ENCODE measurements around the gene ZC3H12D.

ZC3H12D gene

DNA sequence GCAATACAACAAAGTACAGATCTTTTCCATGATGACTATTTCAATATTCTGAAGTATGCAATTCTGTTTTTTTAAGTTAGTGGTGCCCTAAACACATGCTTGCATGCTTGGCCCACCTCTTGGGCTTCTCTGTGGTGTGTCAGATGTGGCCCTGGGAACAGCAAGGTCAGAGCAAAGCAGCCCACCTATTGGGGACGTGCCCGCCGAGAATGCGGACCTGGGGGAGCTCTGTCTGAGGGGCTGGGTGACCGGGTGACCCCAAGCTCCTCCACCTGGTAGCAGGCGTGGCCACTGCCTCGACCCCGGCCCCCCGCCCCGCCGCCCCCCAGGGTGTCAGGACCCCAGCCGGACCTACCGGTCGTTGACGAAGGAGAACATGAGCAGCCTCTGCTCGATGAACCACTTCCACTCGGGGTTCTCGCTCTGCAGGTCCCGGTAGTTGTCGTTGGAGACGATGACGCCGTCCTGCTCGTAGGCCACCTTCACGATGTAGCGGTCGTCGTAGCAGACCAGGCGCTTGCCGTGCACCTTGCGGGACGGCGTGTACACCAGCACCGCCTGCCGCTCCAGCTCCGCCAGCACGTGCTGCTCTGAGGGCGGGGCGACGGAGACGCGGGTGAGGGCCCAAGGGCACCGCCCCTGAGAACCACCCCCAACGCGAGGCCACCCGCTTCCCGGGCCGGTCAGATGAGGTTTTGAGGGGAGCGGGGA lies 28.3 kb downstream of the ZC3H12D start:
- no peak overlapping the region for H3K4me3 ChIP-seq (ENCODE audit: low read length)
- TF ChIP-seq, protein P1, sequence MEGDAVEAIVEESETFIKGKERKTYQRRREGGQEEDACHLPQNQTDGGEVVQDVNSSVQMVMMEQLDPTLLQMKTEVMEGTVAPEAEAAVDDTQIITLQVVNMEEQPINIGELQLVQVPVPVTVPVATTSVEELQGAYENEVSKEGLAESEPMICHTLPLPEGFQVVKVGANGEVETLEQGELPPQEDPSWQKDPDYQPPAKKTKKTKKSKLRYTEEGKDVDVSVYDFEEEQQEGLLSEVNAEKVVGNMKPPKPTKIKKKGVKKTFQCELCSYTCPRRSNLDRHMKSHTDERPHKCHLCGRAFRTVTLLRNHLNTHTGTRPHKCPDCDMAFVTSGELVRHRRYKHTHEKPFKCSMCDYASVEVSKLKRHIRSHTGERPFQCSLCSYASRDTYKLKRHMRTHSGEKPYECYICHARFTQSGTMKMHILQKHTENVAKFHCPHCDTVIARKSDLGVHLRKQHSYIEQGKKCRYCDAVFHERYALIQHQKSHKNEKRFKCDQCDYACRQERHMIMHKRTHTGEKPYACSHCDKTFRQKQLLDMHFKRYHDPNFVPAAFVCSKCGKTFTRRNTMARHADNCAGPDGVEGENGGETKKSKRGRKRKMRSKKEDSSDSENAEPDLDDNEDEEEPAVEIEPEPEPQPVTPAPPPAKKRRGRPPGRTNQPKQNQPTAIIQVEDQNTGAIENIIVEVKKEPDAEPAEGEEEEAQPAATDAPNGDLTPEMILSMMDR (conservative IDR thresholded peaks at IDR 0.05; ENCODE audit: low read depth, low read length) = no peak
- DNase-seq (ENCODE audit: low read depth) = no peak

DNA sequence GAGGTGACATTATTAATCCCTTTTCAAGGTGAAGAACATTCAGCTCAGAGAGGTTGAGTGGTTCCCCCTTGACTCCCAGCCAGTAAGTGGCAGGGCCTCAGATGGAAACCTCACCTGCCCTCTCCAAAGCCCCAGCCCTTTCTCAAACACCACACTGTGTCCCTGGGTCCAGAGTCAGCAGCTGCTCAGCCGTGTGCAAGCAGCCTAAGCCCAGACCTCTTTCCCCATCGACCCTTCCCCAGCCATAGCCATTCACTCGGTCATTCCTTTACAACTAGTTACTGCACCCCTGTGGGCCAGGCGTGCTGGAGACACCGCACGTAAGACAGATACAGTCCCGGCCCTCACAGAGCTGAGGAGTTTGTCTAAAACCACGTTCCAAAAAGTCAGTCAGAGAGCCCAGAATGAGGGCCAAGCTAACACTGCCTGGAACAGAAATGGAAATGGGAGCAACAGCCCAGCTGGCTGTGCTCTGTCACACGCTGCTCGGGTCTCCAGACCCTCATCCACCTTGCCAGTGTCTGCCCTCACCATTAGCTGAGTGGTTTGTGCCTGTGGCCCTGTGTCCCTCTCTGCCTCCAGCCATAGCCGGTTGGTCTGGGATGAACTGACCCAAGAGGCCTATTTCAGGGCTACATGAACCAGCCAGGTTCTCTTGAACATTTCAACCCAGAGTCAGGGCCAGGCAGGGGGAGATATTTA lies 29.6 kb downstream of the ZC3H12D start:
- no peak overlapping the region for H3K4me3 ChIP-seq (ENCODE audit: low read length)
- no peak for DNase-seq (ENCODE audit: low read depth)
- TF ChIP-seq, protein P1 (conservative IDR thresholded peaks at IDR 0.05; ENCODE audit: low read depth, low read length) = no peak

DNA sequence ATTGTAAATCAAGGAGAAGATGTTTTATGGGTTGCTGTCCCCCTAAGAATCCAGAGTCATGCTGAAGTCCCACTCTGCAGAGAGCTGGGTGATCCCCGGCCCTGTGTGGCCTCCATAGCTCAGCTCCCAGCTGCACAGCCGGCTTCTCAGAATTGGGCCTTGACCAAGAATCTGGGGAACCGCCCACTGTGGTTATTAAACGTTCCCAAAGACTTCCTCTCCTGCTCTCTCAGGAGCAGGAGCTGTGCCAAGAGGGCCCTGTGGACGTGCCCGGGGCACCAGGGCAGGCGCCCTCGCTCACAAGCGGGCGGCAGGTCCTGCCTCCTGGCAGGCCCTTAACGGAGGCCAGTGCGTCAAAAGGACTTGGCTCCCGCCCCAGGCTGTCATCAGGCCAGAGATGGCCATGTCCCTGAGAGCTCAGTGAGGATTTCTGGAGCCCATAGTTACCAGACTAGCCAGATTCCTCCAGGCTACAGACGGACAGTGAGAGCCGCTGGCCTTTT lies 30.4 kb downstream of the ZC3H12D start:
- peak; percentile 62 for DNase-seq (ENCODE audit: low read depth)
- TF ChIP-seq, protein P1 (conservative IDR thresholded peaks at IDR 0.05; ENCODE audit: low read depth, low read length) = no peak
- no peak overlapping the region for H3K4me3 ChIP-seq (ENCODE audit: low read length)

DNA sequence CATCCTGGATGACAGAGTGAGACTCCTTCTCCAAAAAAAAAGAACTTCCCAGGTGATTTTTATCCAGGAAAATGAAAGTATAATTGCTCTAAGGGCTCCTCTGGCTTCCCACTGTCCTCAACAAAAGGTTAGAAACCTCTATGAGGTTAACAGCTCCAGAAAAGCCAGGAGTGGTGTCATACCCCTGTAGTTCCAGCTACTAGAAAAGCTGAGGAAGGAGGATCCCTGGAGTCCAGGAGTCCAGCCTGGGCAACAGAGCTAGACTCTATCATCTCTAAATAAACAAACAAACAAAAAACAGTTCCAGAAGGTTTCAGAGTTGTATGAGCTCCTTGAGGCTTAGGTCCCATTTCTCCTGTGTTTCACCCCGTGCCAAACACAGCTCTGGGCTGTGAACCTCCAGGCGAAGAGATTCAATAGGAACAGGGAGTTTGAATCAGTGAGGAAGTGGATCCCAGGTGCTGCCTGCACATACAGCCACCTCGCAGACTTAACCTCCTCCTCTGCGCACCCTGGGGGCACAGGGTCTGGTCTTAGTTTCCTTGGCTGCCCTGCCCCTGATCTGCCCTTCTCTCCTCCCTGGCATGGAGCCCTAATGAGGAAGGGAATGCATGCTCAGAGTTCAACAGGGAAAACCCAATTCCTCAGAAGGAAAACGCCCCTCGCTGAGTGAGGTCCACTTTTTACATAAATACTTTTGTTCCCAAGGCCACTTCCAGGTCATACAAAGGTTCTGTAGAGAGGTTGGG lies 31.0 kb downstream of the ZC3H12D start:
- DNase-seq (ENCODE audit: low read depth) = no peak
- H3K4me3 ChIP-seq (ENCODE audit: low read length) = no peak overlapping the region
- TF ChIP-seq, protein P1 (conservative IDR thresholded peaks at IDR 0.05; ENCODE audit: low read depth, low read length) = no peak

DNA sequence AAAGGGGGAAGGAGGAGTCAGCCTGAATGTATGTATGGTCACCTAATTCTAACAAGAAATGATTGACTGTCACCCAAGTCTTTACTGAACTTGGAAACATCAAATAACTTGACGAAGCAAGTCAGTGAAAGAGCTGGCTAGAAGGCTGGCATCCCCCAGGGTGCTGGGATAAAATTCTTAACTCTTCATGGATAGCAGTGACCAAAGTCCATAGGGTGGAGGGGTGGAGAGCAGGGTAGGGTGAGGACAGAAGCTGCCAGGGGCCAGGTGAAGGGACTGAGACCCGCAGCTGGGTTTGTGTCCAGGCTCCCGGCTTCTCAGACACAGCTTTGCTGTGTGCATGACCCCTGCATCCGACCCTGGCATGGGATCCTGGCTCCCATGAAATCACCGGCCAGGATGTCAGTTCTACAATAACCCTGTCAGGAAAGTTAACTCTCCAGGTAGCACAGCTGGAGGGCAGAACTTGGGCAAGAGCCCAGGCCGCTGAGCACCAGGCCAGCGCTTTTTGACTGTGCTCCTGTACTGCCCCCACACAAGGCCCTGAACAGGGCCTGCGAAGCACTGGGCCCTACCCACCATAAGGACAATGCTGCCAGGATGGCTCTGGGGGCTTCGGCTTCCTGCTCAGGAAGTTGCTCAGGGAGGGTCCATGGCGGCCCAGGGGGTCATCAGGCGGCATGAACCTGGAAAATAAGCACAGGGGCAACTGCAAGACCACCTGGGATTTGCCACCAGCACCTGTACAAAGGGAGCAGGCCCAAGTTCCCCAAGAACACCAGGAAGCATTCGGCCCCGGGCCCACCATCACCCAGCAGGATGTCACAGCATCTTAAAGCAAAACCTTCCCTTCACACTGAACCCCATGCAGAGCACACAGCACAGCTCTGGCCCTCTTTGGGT lies 32.5 kb downstream of the ZC3H12D start:
- H3K4me3 ChIP-seq (ENCODE audit: low read length) = no peak overlapping the region
- no peak for DNase-seq (ENCODE audit: low read depth)
- TF ChIP-seq, protein P1 (conservative IDR thresholded peaks at IDR 0.05; ENCODE audit: low read depth, low read length) = no peak

DNA sequence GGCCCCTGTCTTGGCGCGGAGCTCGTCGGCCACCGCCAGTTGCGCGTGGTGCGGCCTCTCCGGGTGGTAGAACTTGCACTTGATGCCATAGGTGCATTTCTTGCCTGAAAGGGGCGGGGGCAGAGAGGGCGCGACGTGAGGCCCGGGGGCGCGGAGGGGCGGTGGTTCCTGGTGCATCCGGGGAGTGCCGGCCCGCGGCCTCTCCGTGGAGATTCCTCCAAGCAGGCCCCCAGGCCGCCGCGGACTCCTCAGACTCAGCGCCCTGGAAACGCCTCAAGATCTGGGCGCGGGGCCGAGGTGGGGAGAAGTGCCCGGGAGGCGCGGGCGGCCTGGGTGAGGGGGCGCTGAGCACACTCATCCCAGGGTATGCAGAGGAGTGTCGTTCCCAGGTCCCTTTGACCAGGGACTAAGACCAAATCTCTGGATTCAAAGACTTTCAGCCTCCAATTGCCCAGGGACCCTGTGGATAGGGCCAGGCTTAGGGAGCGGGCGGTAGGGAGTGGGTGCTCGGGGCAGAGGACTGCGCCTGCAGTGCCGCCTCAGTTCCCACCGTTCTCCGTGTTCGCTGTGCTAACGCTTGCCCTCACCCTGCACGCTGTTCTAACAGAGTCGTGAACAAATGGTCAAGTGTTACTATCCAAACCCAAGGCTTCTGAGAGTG lies 33.3 kb downstream of the ZC3H12D start:
- TF ChIP-seq, protein P1 (conservative IDR thresholded peaks at IDR 0.05; ENCODE audit: low read depth, low read length) = no peak
- no peak for DNase-seq (ENCODE audit: low read depth)
- no peak overlapping the region for H3K4me3 ChIP-seq (ENCODE audit: low read length)

Measured in retinal pigment epithelial cell (primary cell).